WI38 (cell line): Measurements from ENCODE around the gene SKAP1.

Source experiments
- H3K4me3 ChIP-seq: 2 replicates; pipeline ENCODE4 v1.5.1; 2011; ENCODE audit warnings: low read depth, mild to moderate bottlenecking, control low read depth, low read length
- CTCF ChIP-seq: IDR thresholded peaks from 2 replicates; pipeline ENCODE4 v1.5.1; 2012; ENCODE audit warnings: low read depth, mild to moderate bottlenecking, control low read depth, low read length

SKAP1 gene

GRCh38 chr17:48261297-48261880 is 168.6 kb downstream of the SKAP1 start:
- no peak overlapping the region for H3K4me3 ChIP-seq
- peak; percentile 47 for TF ChIP-seq CTCF

- no peak overlapping the region for H3K4me3 ChIP-seq
- TF ChIP-seq CTCF: 0 out of 2 replicates have a peak, but pooled peaks have one; percentile 13
Measured at GRCh38 chr17:48259694-48260291, 170.2 kb downstream of the SKAP1 start.

GRCh38 chr17:48258331-48258730 is 171.7 kb downstream of the SKAP1 start:
- TF ChIP-seq CTCF: no peak
- no peak overlapping the region for H3K4me3 ChIP-seq

GRCh38 chr17:48255759-48256158 is 174.3 kb downstream of the SKAP1 start:
- no peak for TF ChIP-seq CTCF
- no peak overlapping the region for H3K4me3 ChIP-seq

GRCh38 chr17:48254896-48255295 is 175.1 kb downstream of the SKAP1 start:
- H3K4me3 ChIP-seq: no peak overlapping the region
- no peak for TF ChIP-seq CTCF

- no peak overlapping the region for H3K4me3 ChIP-seq
- TF ChIP-seq CTCF: no peak
Measured at GRCh38 chr17:48253975-48254374, 176.0 kb downstream of the SKAP1 start.

GRCh38 chr17:48251950-48252349 is 178.1 kb downstream of the SKAP1 start:
- H3K4me3 ChIP-seq: no peak overlapping the region
- TF ChIP-seq CTCF: no peak
